WTC11 (cell line): ENCODE measurements around the gene GRAMD4. TPM values are rescaled to one million over a fixed set of nuclear protein-coding genes. Genes with fewer than 3 reads are reported as not detected.

Experiments used
- ATAC-seq: fragments of 200-7000 bp; cut with Tn5 transposase; 2 replicates; pipeline ENCODE4 v1.10.0; 2021; ENCODE audit warnings: mild to moderate bottlenecking, moderate library complexity
- CTCF ChIA-PET: fragments of 300-600 bp; sonication (Branson Sonifier 250); formaldehyde crosslinking; loops from one replicate; lab custom pipeline; 2021; ENCODE audit warnings: antibody characterized with exemption; lab: Charles Lee
- POLR2A ChIA-PET: fragments of 350-600 bp; sonication (Branson Sonifier 250); formaldehyde crosslinking; loops from one replicate; lab custom pipeline; 2021; ENCODE audit warnings: antibody characterized with exemption; lab: Charles Lee
- DNase-seq: peaks from one replicate; pipeline ENCODE4 v3.0.0; 2021; ENCODE audit warnings: low spot score
- H3K27ac Mint-ChIP-seq: 2 replicates; pipeline ENCODE4 v1.8.0; 2021; ENCODE audit warnings: mixed read lengths
- H3K27me3 Mint-ChIP-seq: 2 replicates; pipeline ENCODE4 v1.8.0; 2021; ENCODE audit warnings: low read depth, mild to moderate bottlenecking, moderate library complexity, mixed read lengths
- H3K36me3 Mint-ChIP-seq: 2 replicates; pipeline ENCODE4 v1.8.0; 2021; ENCODE audit warnings: mixed read lengths
- H3K4me1 Mint-ChIP-seq: 2 replicates; pipeline ENCODE4 v1.8.0; 2022; ENCODE audit warnings: mixed read lengths
- H3K4me3 Mint-ChIP-seq: 2 replicates; pipeline ENCODE4 v1.8.0; 2021; ENCODE audit warnings: mild to moderate bottlenecking, moderate library complexity, mixed read lengths
- H3K9me3 Mint-ChIP-seq: 2 replicates; pipeline ENCODE4 v1.8.0; 2021; ENCODE audit warnings: mixed read lengths
- AFF4 ChIP-seq: sonication (generic); formaldehyde crosslinking; IDR thresholded peaks from 2 replicates; pipeline ENCODE4 v1.8.1; 2023; ENCODE audit warnings: mild to moderate bottlenecking, missing genetic modification reagents, borderline replicate concordance
- ATF2 ChIP-seq: sonication (generic); formaldehyde crosslinking; IDR thresholded peaks from 2 replicates; pipeline ENCODE4 v1.8.1; 2022; ENCODE audit warnings: low read depth, missing genetic modification reagents, borderline replicate concordance
- ESRRA ChIP-seq: sonication (generic); formaldehyde crosslinking; IDR thresholded peaks from 2 replicates; pipeline ENCODE4 v1.8.1; 2022; ENCODE audit warnings: mild to moderate bottlenecking, missing genetic modification reagents, borderline replicate concordance
- GABPB1 ChIP-seq: sonication (generic); formaldehyde crosslinking; IDR thresholded peaks from 2 replicates; pipeline ENCODE4 v1.8.1; 2023; ENCODE audit warnings: mild to moderate bottlenecking, missing genetic modification reagents
- HMGXB4 ChIP-seq: sonication (generic); formaldehyde crosslinking; IDR thresholded peaks from 2 replicates; pipeline ENCODE4 v1.8.1; 2023; ENCODE audit warnings: mild to moderate bottlenecking, moderate library complexity, missing genetic modification reagents
- JAZF1 ChIP-seq: fragments of 250-450 bp; sonication (Bioruptor Pico); IDR thresholded peaks from 2 replicates; pipeline ENCODE4 v1.9.0; 2021; ENCODE audit warnings: moderate library complexity, mild to moderate bottlenecking, inconsistent platforms
- JUN ChIP-seq: sonication (generic); formaldehyde crosslinking; IDR thresholded peaks from 2 replicates; pipeline ENCODE4 v1.8.0; 2023; ENCODE audit warnings: mild to moderate bottlenecking, missing genetic modification reagents
- MYBL2 ChIP-seq: sonication (generic); formaldehyde crosslinking; IDR thresholded peaks from 2 replicates; pipeline ENCODE4 v1.8.1; 2023; ENCODE audit warnings: mild to moderate bottlenecking, moderate library complexity, missing genetic modification reagents
- NR1H2 ChIP-seq: sonication (generic); formaldehyde crosslinking; IDR thresholded peaks from 2 replicates; pipeline ENCODE4 v1.9.0; 2021; ENCODE audit warnings: mild to moderate bottlenecking, moderate library complexity, missing genetic modification reagents
- NR2C2 ChIP-seq: sonication (generic); formaldehyde crosslinking; IDR thresholded peaks from 2 replicates; pipeline ENCODE4 v1.8.0; 2022; ENCODE audit warnings: mild to moderate bottlenecking, missing genetic modification reagents
- RELA ChIP-seq: sonication (generic); formaldehyde crosslinking; IDR thresholded peaks from 2 replicates; pipeline ENCODE4 v1.8.1; 2022; ENCODE audit warnings: missing genetic modification reagents, mild to moderate bottlenecking, borderline replicate concordance
- SP1 ChIP-seq: sonication (generic); formaldehyde crosslinking; conservative IDR thresholded peaks from 2 replicates; pipeline ENCODE4 v1.8.1; 2022; ENCODE audit warnings: missing genetic modification reagents
- STAT6 ChIP-seq: sonication (generic); formaldehyde crosslinking; conservative IDR thresholded peaks from 2 replicates; pipeline ENCODE4 v1.8.1; 2023; ENCODE audit warnings: mild to moderate bottlenecking, low read depth, missing genetic modification reagents, moderate library complexity
- ZMAT4 ChIP-seq: fragments of 250-450 bp; sonication (Bioruptor Pico); IDR thresholded peaks from 2 replicates; pipeline ENCODE4 v1.9.0; 2021; ENCODE audit warnings: mild to moderate bottlenecking
- ZNF219 ChIP-seq: sonication (generic); formaldehyde crosslinking; IDR thresholded peaks from 2 replicates; pipeline ENCODE4 v1.8.0; 2023; ENCODE audit warnings: missing genetic modification reagents, mild to moderate bottlenecking, borderline replicate concordance
- ZNF396 ChIP-seq: fragments of 250-450 bp; sonication (Bioruptor Pico); IDR thresholded peaks from 2 replicates; pipeline ENCODE4 v1.8.0; 2021; ENCODE audit warnings: mild to moderate bottlenecking, moderate library complexity, borderline replicate concordance
- ZNF532 ChIP-seq: fragments of 250-450 bp; sonication (Bioruptor Pico); IDR thresholded peaks from 2 replicates; pipeline ENCODE4 v1.9.0; 2021; ENCODE audit warnings: mild to moderate bottlenecking, borderline replicate concordance
- total RNA-seq: library from RNA; stranded (reverse); gene quantifications from 3 replicates; pipeline ENCODE4 v1.2.3, GENCODE V29; 2021

The GRAMD4 gene
- total RNA-seq, 1 experiment from 2014 or later = 41.0 TPM

- TF ChIP-seq HMGXB4 (CRISPR knock-in tag) (no peak), ZNF396 (CRISPR knock-in tag) (no peak), MYBL2 (CRISPR knock-in tag) (no peak), SP1 (CRISPR knock-in tag) (no peak), NR2C2 (CRISPR knock-in tag) (no peak), STAT6 (CRISPR knock-in tag) (no peak), JAZF1 (no peak), AFF4 (no peak), RELA (CRISPR knock-in tag) (no peak), ESRRA (no peak), ZNF219 (CRISPR knock-in tag) (no peak)
- POLR2A ChIA-PET = interaction anchor here (0.6 kb wide), 1 partner anchor 19 kb away, joined by 3 read pairs; no protein-coding TSS in a partner anchor
- Mint-ChIP-seq H3K36me3 (no peaks in the 10 kb centered on the region), H3K4me3 (no peak overlapping the region), H3K27me3 (no peaks in the 10 kb centered on the region), H3K9me3 (no peaks in the 10 kb centered on the region), H3K27ac (no peak overlapping the region), H3K4me1 (peaks cover 14% of the 10 kb centered on the region)
- CTCF ChIA-PET = interaction anchor here (1.0 to 1.6 kb wide), 2 partner anchors 92 to 288 kb away, joined by 3 to 6 read pairs; no protein-coding TSS in a partner anchor
- ATAC-seq (no peak), DNase-seq (no peak)
Observed at GRCh38 chr22:46655861-46656608, 35.8 kb downstream of the GRAMD4 start.

- Mint-ChIP-seq H3K9me3 (no peaks in the 10 kb centered on the region), H3K27me3 (no peaks in the 10 kb centered on the region), H3K4me3 (no peak overlapping the region), H3K27ac (no peak overlapping the region), H3K4me1 (peaks cover 11% of the 10 kb centered on the region), H3K36me3 (no peaks in the 10 kb centered on the region)
- POLR2A ChIA-PET = no interaction called here
- CTCF ChIA-PET = interaction anchor here (1.3 kb wide), 1 partner anchor 24 kb away, joined by 5 read pairs; no protein-coding TSS in a partner anchor
- DNase-seq (no peak), ATAC-seq (no peak)
- TF ChIP-seq NR1H2 = no peak
- TF ChIP-seq ATF2 (CRISPR knock-in tag) = no peak
- no peak for TF ChIP-seq JUN (CRISPR knock-in tag)
- TF ChIP-seq GABPB1 (CRISPR knock-in tag) = no peak
- no peak for TF ChIP-seq ZMAT4 (CRISPR knock-in tag)
- no peak for TF ChIP-seq JAZF1
- no peak for TF ChIP-seq ZNF532
- TF ChIP-seq ZNF396 (CRISPR knock-in tag) = no peak
Observed at GRCh38 chr22:46656856-46657654, 36.9 kb downstream of the GRAMD4 start.
